SW 1271 (cell line): ENCODE measurements around the gene AKT2.

Experiments
- DNase-seq, 2 experiments: peaks; one replicate each; lab custom pipeline; 2025; lab: John Stamatoyannopoulos, UW

AKT2 gene

DNA sequence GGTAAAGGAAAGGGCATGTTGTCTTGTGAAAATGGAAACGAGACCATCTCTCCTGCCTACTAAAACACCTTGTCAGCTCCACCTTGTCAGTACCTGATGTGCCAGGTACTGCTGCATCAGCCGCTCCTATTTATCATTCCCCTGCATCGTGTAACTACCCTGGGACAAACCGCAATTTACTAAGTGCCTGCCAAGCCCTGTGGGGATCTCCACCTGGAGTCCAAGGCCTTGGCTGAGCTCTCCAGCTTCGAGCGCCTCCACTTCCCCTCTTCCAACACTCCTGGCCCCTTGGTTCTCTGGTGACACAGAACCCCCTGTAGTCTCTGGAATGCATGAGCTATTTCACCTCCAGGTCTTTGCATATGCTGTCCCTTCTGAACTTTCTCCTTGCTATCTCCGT is 32.8 kb downstream of the AKT2 start:
- no peak for DNase-seq

DNA sequence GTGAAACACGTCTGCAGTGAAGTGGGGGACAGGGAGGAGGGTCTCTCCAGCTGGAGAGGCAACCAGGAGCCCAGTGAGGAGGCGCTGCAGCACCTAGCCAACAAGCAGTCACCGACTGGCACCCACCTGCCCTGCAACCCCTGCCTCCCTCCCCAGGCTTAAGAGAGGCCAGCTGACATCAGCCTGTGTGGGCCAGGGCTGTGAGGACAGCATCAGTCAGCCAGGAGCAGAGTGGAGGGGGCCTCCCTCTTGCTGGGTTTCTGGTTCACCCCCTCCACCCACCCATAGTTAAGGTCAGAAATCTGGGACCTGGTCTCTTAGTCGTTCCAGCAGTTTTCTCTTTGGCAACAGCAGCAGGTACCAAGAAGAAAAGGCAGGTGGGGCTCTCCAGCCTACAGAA is 33.2 kb downstream of the AKT2 start:
- no peak for DNase-seq

DNA sequence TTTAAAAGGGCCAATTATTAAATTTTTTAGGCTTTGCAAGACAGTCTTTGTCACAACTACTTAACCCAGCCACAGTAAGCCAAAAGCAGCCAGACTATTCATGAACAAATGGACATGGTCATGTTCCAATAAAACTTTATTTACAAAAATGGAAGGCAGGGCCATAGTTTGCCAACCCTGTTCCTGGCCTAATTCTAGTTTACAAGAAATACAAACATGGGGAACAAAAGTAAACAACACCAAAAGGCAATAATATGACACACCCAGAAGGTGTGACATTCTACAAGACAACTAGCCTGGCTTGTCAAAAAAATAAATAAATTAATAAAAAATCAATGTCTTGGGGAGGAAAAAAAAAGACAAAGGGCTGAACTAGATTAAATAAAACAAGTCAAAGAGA is 33.9 kb downstream of the AKT2 start:
- DNase-seq = no peak

DNA sequence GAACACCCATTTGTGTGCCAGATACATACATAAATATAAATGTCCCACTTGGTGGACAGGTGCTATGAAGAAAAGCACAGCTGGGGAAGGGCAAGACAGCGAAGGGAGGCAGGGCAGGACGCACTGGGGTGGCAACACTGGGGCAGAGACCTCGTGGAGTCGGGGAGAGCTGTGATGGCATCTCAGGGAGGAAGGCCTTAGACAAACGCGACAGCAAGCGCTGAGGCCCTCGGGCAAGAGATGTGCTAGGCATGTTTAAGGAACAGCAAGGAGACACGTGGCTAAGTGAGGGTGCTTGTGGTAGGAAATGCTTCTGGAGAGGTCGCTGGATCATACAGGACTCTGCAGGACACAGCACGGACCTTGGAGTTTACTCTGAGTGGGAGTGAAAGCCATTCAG is 35.4 kb downstream of the AKT2 start:
- no peak for DNase-seq

DNA sequence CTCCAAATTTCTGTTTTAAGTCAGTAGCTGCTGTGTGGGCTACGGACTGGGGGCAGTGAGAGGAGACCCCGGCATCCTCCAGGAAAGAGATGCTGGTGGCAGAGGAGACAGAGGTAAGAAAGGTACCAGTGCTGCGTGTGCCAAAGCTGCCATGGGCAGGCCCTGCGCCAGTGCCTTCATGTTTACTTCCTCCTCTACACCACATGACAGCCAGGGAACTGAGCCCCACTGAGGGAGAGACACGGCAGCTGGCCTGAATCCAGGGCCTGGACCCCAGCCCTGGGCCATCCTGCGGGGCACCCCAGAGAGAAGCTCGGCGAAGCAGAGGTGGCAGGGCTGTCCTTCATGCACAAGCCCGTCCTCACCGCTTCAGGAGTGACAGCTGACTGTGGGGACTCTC is 35.9 kb downstream of the AKT2 start:
- no peak for DNase-seq

DNA sequence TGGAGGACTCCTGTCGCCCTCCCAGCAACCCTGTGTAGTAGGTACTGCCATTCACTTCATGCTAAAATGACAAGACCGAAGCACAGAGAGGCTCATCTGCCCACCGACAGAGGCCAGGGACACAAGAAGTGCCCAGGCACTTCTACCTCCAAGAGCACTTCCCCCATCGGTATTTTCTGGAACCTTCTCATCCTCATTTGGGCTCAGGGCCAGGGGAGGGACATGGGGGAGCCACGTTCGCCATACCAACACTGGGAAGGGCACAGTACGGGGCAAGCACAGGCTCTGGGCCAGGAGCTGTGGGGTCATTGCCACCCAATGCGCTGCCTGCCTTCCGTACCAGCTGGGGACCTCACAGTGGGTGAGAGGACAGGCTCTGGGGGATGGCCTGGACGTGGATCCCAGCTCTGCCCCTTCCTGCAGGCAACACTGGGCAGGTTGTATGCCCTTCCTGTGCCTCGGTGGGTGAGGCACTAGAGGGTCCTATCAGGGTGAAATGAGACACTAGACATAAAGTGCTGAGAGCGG is 37.3 kb downstream of the AKT2 start:
- no peak for DNase-seq

DNA sequence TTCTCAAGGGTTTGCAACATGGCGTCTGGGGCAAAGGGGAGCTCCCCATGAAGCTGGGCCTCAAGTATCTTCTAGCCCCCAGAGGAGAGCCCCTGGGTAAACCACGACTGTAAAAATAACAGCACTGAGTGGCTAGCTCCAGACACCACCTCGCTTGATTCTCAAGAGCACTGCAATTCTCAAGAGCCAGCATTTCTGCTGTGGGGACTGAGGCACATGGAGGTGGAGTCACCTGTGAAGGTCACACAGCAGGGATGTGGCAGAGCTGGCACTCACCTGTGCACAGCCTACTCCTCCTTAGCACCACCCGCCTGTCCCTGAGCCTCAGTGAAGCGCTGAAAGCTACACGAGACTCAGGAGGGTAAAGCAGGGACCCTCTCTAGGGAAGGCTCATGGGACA is 38.0 kb downstream of the AKT2 start:
- no peak for DNase-seq

DNA sequence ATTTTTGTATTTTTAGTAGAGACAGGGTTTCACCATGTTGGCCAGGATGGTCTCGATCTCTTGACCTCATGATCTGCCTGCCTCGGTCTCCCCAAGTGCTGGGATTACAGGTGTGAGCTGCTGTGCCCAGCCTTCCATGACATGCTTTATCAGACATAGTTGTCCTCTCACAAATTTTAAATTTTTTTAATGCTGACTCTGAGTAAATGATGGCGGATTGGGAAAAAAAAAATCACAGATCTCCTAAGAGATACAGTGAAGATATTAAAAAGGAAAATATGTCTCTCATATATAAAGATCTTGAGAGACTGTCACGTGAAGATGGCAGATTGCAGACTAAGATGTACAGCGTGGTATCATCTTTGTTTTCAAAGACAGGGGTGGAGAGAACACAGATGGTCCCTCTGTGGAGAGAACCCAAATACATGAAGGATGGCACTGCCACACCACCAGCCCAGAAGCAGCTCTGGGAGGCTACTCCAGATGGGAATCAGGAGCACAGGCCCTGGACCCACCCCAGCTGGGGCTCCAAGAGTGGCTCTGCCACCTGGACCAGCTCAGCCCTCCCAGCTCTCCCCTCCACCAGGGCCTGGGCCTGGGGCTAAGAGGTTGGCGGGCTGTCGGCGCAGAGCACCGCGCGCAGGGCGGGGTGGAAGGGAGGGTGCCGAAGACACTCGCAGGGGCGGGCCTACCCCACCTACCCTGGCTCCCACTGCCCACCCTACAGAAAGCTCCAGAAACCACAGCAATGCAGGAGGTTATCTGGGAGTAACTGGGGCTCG is 38.7 kb downstream of the AKT2 start:
- DNase-seq = no peak

DNA sequence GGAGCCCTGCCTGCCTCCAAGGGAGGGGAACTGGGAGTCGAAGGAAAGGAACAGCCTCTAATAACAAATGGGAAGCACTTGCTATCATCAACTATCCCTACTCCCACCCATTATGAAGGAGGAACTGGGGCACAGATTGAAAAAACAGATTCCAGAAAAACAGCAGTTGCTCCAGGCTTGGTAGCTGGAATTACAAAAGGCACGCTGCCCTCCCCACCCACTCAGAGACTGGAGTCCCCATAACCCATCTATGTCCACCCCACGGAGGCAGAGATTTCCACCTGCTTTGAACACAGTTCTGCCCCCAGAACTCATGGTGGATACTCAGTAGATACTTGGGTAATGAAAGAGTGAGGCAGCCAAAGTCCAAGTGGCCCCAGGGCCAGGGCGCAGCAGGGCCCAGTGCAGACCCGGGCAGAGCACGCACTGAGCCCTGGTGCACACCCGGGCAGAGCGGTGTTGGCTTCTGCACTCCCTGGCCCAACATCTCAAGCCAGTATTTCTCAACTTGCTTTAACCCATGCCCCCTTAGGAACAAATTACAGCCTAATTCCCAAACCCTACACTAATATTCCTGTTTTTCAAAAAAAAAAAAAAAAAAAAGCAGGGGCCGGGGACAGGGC is 39.5 kb downstream of the AKT2 start:
- no peak for DNase-seq

DNA sequence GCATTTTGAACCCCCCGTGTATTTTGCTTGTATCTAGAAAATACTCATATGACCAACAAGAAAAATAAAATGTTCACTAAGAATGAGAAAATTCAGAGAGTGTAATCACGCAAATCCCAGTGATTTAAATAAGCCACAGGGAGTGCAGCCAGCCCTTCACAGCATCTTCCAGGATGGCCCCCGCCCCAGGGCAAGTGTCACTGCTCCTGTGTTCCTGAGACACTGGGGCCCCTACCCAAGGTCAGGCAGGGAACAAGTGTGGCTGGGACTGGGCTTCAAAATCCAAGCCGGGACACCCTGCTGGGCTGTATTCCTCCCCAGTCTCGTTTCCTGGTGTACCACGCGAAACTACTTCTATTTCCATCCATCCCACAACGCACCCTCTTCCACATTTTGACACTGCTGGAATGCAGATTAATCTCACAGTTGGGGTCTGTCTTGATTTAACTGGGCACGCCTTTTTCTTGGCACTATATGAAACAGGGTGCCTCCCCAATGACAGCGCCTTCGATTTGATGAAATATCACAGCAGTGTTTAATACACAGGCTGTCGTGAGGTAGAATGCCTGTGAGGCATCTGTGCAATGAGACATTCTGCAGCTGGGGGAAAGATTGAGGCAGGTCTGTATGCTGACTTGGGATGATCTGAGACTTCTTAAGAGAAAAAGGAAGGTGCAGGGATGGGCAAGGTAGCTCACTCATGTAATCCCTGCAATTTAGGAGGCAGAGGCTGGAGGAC is 40.4 kb downstream of the AKT2 start:
- no peak for DNase-seq

DNA sequence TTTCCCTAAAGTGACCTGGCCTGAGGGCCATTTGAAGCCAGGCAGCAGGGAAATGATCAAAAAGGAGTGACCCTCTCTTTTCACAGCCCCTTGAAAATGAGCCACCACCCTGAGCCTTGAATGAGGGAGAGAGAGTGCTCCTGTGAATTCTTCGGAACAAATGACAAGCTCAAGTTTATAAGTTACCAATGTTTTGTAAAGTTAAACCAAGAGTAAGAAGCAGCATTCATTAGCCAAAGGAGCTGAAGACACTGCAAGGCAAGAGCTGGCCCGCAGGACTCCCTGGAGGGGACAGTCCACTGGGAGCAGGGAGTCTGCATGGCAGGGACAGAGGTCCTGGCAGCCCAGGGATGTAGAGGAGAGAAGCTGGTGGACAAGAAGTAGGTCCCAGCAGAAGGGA is 42.0 kb downstream of the AKT2 start:
- DNase-seq = no peak

DNA sequence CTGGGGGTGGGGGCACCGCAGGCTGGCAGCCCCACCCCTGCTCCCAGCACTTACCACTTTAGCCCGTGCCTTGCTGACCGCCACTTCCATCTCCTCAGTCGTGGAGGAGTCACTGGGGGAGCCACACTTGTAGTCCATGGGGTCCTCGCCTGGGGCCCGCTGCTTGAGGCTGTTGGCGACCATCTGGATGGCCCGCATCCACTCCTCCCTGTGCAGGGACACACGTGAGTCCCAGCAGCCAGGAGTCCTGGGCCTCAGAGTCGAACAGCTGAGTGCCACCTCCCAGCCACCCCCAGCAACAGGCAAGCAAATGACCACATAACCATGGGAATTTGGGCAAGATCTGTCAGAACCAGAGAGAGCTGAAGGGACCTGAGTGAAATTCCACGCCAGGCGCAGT is 42.7 kb downstream of the AKT2 start:
- no peak for DNase-seq

DNA sequence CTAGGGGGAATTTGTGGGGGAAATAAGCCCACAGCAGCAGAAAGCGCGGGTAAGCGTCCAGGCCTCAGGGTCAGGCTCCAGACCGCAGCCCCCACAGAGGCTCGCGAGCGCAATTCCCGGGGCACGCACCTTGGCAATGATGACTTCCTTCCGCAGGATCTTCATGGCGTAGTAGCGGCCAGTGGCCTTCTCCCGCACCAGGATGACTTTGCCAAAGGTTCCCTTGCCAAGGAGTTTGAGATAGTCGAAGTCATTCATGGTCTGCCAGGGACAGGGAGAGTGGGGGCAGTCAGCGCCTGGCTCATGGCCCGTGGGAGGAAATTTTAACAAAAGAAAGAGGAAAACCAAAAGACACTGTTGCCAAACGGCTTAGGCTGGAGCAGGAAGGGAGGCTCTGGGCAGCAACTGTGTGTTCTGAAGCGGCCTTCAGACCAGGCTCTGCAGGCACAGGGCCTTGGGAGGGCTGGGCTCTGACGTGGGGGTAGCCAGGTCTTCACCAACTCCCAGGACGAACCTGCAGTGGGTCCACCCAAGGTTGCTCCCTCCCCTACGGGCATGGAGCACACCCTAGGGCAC is 43.2 kb downstream of the AKT2 start:
- DNase-seq = no peak

DNA sequence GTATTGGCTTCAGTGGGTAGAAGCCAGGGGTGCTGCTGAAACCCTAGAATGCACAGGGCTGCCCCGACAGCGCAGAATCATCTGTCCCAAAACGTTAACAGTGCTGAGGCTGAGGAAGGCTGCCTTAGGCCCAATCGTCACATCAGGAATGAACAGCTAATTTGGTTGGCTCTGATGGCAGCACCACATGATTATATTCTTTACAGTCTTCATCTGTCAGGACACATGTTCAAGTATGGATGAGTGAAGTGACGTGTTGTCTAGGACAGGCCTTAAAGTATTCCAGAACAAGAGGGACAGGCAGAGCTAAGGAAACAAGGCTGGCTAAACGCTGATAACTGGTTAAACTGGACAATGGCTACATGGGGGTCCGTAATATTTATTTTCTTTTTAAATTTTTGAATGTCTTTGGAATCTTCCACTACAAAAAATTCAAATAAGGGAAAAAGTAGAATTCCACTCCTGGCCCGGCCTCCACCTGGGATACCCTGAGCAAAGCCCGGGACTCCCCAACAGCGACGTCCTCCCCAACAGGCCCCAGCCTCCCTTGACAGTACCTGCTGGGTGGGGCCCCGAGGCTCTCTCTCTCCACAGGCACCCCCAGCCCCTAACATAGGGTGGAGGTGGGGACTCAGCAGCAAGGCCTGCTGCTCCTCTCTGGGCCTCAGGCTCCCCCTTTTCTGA is 43.9 kb downstream of the AKT2 start:
- DNase-seq = no peak

DNA sequence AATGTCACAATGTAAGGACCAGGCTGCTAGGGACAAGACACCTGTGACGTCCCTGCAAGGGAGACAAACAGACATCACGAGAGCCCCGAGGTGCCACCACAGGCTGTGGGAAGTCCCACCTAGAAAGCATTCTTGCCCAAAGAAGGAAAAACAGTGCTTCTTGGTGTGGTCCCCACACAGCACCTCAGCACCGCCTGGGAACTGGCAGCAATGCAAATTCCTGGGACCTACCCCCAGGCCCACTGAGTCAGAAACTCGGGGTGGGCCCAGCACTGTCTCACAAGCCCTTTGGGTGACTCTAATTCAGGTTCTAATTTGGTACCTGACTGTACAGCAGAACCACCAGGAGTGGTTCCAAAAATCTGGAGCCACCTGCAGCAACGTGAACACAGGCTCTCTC is 44.8 kb downstream of the AKT2 start:
- DNase-seq = no peak

DNA sequence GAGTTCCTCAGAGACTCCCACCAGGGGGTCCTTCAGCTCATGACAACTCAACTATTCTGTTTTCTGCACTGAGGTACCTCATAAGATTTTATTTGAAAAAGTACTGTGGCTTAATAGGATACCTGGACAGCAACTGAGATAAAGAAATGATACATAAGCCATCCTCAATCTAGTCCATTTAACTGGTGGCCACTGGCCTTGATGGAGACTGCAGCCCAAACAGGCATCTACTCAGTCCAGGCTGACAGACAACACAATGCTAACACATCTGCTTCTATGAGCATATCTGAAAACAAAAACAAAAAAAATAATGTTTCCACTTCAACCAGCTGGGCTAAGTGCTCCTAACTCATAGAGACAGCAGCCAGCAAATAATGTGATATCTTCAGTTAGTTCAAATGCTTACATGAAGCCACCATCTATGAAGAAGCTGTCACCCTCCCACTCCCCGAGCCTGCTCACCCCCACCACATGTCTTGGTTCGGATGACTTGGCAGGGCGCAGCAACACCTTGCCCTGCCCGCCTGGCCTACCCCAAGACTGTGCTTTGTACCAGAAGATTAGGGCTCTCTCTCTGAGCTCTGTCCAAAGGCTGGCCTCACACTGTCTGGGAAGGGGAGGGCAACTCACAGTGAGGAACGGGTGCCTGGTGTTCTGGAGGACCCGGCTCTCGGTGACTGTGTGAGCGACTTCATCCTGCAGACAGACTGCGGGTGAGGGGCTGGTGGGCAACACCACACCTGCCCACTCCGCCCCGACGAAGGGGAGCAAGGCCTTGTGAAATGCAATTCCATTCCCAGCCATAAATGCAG is 45.5 kb downstream of the AKT2 start:
- no peak for DNase-seq

DNA sequence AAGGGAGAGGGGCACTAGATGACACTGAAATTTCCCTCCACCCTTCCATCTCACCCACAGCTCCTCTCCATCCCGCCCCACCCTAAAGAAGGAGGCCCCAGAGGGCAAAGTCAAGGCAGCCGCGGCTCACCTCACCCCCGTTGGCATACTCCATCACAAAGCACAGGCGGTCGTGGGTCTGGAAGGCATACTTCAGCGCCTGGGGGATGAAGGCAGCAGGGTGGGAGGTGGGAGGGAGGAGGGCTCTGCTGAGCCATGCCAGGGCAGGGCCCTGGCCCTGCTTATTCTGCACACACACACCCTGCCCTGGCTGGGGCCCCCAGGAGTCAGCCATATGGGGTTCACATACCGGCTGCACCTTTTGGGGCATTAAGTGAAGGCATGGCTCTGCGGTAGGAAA is 46.4 kb downstream of the AKT2 start:
- DNase-seq = no peak

DNA sequence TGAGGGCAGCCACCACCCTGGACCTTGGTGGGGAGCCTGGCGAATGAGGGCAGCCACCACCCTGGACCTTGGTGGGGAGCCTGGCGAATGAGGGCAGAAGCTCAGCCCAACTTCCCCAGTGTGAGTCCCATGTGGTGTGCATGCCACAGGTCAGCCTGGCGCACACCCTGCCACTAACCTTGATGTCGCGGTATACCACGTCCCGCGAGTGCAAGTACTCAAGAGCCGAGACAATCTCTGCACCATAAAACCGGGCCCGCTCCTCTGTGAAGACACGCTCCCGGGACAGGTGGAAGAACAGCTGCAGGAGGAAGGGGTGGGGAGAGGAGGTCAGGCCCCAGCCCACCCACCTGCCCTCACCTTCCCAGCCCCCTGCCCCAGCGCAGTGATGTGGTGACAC is 47.4 kb downstream of the AKT2 start:
- no peak for DNase-seq

DNA sequence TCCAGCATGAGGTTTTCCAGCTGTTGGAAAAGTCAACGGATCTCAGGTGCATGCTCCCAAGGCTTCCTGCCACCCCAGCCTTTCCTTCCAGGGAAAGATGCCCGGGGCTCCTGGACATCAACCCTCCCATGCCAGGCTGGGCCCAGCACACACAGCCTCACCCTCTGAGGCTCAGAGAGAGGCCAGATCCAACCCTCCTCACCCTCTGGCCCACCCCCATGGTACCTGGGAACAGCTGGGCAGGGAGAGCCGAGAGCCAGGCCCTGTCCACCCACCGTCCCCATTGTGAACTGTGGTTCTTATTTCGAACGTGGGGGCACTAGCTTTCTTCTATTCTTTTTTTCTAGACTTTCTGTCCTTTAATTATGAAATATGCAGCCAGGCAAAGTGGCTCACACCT is 48.8 kb downstream of the AKT2 start:
- no peak for DNase-seq

DNA sequence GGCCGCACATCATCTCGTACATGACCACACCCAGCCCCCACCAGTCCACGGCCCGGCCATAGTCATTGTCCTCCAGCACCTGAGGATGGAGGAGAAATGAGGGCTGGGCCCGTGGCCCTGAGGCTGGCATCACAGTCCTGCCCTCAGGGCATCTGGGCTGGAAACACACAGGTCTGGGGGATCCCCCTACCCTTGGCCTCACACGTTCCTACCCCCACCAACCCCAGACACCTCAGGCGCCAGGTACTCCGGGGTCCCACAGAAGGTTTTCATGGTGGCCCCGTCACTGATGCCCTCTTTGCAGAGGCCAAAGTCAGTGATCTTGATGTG is 49.2 kb downstream of the AKT2 start:
- DNase-seq = no peak

DNA sequence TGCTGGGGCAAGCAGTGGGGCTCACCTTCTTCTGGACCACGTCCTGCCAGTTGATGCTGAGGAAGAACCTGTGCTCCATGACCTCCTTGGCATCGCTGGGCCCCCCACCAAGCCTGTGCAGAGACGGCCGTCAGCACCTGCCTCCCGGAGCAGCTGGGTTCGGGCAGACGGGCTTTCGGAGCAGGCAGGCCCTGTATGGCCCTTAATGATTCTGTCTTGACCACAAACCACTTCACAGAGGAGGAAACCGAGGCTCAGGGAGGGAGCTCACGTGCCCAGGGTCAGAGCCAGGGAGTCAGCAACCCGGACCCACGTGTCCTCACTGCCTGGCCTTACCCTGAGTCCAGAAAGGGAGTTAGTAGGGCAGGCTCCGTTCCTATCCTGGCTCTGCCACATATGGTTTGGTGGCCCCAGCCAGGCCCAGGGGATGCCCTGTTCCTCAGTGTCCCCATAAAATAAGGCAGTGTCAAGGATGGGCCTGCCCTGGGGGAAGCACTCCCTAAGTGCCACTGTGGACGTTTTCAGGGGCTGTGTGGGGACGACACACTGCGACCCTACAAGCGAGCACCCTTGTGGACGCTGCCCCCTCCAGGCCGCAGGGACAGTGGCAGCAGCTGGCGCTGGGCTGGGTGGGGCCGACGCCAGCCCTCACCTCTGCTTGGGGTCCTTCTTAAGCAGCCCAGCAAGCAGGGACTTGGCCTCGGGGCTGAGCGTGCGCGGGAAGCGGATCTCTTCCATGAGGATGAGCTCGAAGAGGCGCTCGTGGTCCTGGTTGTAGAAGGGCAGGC is 49.7 kb downstream of the AKT2 start:
- DNase-seq = no peak
